Activated B cell treated with CpG ODN at 0.5 μM for 24 hours (primary cell): Measurements from ENCODE around the gene SLBP. TPM values are rescaled to one million over a fixed set of nuclear protein-coding genes. Genes with fewer than 3 reads are reported as not detected.

Experiments used
- ATAC-seq: fragments of 200-7000 bp; cut with Tn5 transposase; one replicate; pipeline ENCODE4 v1.10.0; 2021; ENCODE audit warnings: low read depth, mild to moderate bottlenecking, moderate library complexity
- CTCF ChIA-PET: fragments of 350-600 bp; sonication (Branson Sonifier 250); formaldehyde crosslinking; loops from one replicate; lab custom pipeline; 2021; ENCODE audit warnings: antibody characterized with exemption; lab: Charles Lee
- POLR2A ChIA-PET: fragments of 350-600 bp; sonication (Branson Sonifier 250); formaldehyde crosslinking; loops from one replicate; lab custom pipeline; 2021; ENCODE audit warnings: antibody characterized with exemption; lab: Charles Lee
- DNase-seq: peaks from one replicate; pipeline ENCODE4 v3.0.0; 2022
- H3K27ac Mint-ChIP-seq: one replicate; pipeline ENCODE4 v1.8.0; 2020; ENCODE audit warnings: mixed read lengths
- H3K27me3 Mint-ChIP-seq: one replicate; pipeline ENCODE4 v1.8.0; 2021; ENCODE audit warnings: mixed read lengths
- H3K36me3 Mint-ChIP-seq: one replicate; pipeline ENCODE4 v1.8.0; 2021; ENCODE audit warnings: low read depth, mixed read lengths
- H3K4me1 Mint-ChIP-seq: one replicate; pipeline ENCODE4 v1.8.0; 2021; ENCODE audit warnings: mixed read lengths
- H3K4me3 Mint-ChIP-seq: one replicate; pipeline ENCODE4 v1.8.0; 2020; ENCODE audit warnings: mild to moderate bottlenecking, mixed read lengths
- H3K9me3 Mint-ChIP-seq: one replicate; pipeline ENCODE4 v1.8.0; 2020; ENCODE audit warnings: mixed read lengths
- intact Hi-C: fragments of 100-400 bp; cut with micrococcal nuclease; formaldehyde crosslinking; loops from one replicate; pipeline ENCODE4 v1.15.1; 2024
- total RNA-seq: library from RNA; stranded (reverse); gene quantifications from 2 replicates; pipeline ENCODE4 v1.2.3, GENCODE V29; 2022
- TF ChIP-seq, protein P1 (sequence below): fragments of 200-600 bp; IDR thresholded peaks from one replicate; pipeline ENCODE4 v1.8.0; 2022; ENCODE audit warnings: antibody characterized with exemption, mild to moderate bottlenecking

Gene SLBP
- total RNA-seq, 1 donor from 2014 or later: 34.0 TPM

GRCh38 chr4:1647432-1647831, 64.7 kb downstream of the SLBP start:
- H3K4me1 Mint-ChIP-seq: no peaks in the 10 kb centered on the region
- ChIA-PET CTCF (no interaction called here), POLR2A (no interaction called here)
- H3K9me3 Mint-ChIP-seq: no peaks in the 10 kb centered on the region
- no peak overlapping the region for H3K4me3 Mint-ChIP-seq
- ATAC-seq (no peak), DNase-seq (no peak)
- no peaks in the 10 kb centered on the region for H3K36me3 Mint-ChIP-seq
- no peaks in the 10 kb centered on the region for H3K27me3 Mint-ChIP-seq
- intact Hi-C loops: no loop called here
- no peak overlapping the region for H3K27ac Mint-ChIP-seq
- TF ChIP-seq, protein P1, sequence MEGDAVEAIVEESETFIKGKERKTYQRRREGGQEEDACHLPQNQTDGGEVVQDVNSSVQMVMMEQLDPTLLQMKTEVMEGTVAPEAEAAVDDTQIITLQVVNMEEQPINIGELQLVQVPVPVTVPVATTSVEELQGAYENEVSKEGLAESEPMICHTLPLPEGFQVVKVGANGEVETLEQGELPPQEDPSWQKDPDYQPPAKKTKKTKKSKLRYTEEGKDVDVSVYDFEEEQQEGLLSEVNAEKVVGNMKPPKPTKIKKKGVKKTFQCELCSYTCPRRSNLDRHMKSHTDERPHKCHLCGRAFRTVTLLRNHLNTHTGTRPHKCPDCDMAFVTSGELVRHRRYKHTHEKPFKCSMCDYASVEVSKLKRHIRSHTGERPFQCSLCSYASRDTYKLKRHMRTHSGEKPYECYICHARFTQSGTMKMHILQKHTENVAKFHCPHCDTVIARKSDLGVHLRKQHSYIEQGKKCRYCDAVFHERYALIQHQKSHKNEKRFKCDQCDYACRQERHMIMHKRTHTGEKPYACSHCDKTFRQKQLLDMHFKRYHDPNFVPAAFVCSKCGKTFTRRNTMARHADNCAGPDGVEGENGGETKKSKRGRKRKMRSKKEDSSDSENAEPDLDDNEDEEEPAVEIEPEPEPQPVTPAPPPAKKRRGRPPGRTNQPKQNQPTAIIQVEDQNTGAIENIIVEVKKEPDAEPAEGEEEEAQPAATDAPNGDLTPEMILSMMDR: no peak

DNA sequence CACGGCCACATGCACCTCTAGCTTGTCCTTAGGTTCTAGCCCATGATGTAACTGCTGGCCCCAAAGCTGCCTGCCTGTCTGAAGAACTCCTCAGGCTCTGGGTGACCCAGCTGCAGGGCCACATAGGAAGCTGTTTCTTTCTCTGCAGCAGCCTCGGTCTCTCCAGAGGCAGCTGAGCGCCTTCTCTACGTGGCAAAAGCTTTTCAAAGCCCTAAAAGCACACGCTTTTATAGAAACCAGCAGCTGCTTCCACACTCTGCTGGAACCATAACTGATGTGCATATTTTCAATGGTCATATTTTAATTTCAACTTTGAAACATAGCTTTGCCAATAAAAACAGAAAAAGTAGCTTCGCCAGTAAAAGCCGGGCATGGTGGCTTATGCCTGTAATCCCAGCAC, 65.4 kb downstream of the SLBP start:
- Mint-ChIP-seq H3K36me3 (no peaks in the 10 kb centered on the region), H3K4me1 (no peaks in the 10 kb centered on the region), H3K9me3 (no peaks in the 10 kb centered on the region), H3K27me3 (no peaks in the 10 kb centered on the region), H3K4me3 (no peak overlapping the region), H3K27ac (no peak overlapping the region)
- no peak for DNase-seq
- intact Hi-C loops: no loop called here
- TF ChIP-seq, protein P1: no peak
- POLR2A ChIA-PET: no interaction called here
- no peak for ATAC-seq
- CTCF ChIA-PET: no interaction called here

DNA sequence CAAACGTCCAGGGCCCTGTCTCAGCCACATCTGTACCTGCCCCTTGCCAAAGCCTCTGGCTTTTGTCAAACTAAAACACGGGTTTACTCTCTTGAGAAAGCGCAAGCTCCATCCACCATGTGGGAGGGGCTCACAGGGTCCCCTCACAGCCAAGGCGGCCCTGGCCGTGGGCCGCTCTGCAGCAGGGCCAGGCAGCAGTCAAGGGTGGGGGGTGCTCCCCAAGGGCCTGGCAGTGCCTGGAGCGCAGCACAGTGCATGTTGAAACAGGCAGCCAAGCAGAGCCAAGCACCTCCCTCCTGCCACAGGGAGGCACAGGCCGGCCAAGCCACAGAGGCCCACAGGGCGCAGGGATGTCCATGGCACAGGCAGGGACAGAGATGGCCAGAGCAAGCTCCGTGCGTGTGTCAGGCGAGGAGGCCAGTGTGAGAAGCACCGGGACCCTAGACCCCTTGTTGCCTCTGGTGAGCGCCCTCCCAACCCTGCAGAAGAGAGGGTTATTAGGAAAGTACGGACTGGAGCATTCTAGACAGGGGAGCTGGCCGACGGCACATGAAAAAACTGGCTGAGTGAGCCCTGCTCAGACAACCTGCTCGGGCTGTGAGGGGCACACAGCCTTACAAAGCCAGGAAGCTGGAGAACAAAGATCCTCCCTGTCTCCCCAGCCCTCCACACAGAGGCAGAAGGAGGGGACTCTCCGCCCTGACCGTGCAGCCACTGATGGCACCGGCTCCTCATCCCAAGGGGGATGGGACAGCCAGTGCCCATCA, 67.0 kb downstream of the SLBP start:
- DNase-seq (no peak), ATAC-seq (no peak)
- ChIA-PET CTCF (no interaction called here), POLR2A (no interaction called here)
- Mint-ChIP-seq H3K9me3 (no peaks in the 10 kb centered on the region), H3K4me1 (no peaks in the 10 kb centered on the region), H3K27me3 (no peaks in the 10 kb centered on the region), H3K36me3 (no peaks in the 10 kb centered on the region), H3K4me3 (no peak overlapping the region), H3K27ac (no peak overlapping the region)
- intact Hi-C loops: no loop called here
- TF ChIP-seq, protein P1: no peak

- Mint-ChIP-seq H3K27me3 (no peaks in the 10 kb centered on the region), H3K4me3 (no peak overlapping the region), H3K36me3 (no peaks in the 10 kb centered on the region), H3K27ac (no peak overlapping the region), H3K9me3 (no peaks in the 10 kb centered on the region), H3K4me1 (no peaks in the 10 kb centered on the region)
- DNase-seq (no peak), ATAC-seq (no peak)
- intact Hi-C loops: no loop called here
- ChIA-PET CTCF (no interaction called here), POLR2A (no interaction called here)
- TF ChIP-seq, protein P1: no peak
Measured at GRCh38 chr4:1643971-1644735, 68.0 kb downstream of the SLBP start.

Other genes with a start within 250 kb of the SLBP start
- 0.81 and 1.2 TPM in 2 replicates for gene FAM53A, start 28.0 kb downstream of the SLBP start, total RNA-seq
- gene TMEM129, start 9.0 kb upstream of the SLBP start, total RNA-seq: 23.6 and 23.7 TPM in 2 replicates
- gene TACC3, start 9.2 kb upstream of the SLBP start, total RNA-seq: 16.1 and 20.5 TPM in 2 replicates
- gene FGFR3, start 81.0 kb upstream of the SLBP start, total RNA-seq: 0.10 and 0.40 TPM in 2 replicates
- gene LETM1, start 143.8 kb upstream of the SLBP start, total RNA-seq: 52.5 and 60.3 TPM in 2 replicates
- gene NSD2, start 159.1 kb upstream of the SLBP start, total RNA-seq: 40.3 and 44.6 TPM in 2 replicates